Measurements from ENCODE around the gene ANAPC2. TPM values are rescaled to one million over a fixed set of nuclear protein-coding genes. Genes with fewer than 3 reads are reported as not detected.

The ANAPC2 gene
- total RNA-seq, 4 donors from 2014 or later: 18.7 to 28.7 (median 25.1) TPM

GRCh38 chr9:137229903-137230704 is 41.7 kb upstream of the ANAPC2 start:
- no peak overlapping the region for H3K4me3 ChIP-seq
- 57% methylated on average over 13 of the region's 31 CpGs for WGBS
- no peaks in the 10 kb centered on the region for H3K9me3 ChIP-seq
- H3K36me3 ChIP-seq: no peaks in the 10 kb centered on the region
- peaks cover 0 to 19% (median 11%) of the 10 kb centered on the region in 4 donors for H3K4me1 ChIP-seq
- no peak for TF ChIP-seq POLR2A (IDR thresholded peaks at IDR 0.05; ENCODE audit: low read depth)
- TF ChIP-seq, protein P1, sequence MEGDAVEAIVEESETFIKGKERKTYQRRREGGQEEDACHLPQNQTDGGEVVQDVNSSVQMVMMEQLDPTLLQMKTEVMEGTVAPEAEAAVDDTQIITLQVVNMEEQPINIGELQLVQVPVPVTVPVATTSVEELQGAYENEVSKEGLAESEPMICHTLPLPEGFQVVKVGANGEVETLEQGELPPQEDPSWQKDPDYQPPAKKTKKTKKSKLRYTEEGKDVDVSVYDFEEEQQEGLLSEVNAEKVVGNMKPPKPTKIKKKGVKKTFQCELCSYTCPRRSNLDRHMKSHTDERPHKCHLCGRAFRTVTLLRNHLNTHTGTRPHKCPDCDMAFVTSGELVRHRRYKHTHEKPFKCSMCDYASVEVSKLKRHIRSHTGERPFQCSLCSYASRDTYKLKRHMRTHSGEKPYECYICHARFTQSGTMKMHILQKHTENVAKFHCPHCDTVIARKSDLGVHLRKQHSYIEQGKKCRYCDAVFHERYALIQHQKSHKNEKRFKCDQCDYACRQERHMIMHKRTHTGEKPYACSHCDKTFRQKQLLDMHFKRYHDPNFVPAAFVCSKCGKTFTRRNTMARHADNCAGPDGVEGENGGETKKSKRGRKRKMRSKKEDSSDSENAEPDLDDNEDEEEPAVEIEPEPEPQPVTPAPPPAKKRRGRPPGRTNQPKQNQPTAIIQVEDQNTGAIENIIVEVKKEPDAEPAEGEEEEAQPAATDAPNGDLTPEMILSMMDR (IDR thresholded peaks at IDR 0.05): no peak
- no peak for DNase-seq (ENCODE audit: extremely low spot score)
- no peak overlapping the region for H3K27ac ChIP-seq (replicated peaks in 1 of 4)
- H3K27me3 ChIP-seq: peaks cover 0 to 87% (median 48%) of the 10 kb centered on the region in 4 donors
- intact Hi-C loops (cut with DNase I): no loop called here

- Histone ChIP-seq H3K36me3 (no peaks in the 10 kb centered on the region), H3K4me1 (peaks cover 2 to 19% (median 13%) of the 10 kb centered on the region in 4 donors), H3K4me3 (no peak overlapping the region), H3K27me3 (peaks cover 0 to 78% (median 44%) of the 10 kb centered on the region in 4 donors), H3K27ac (replicated peaks in 1 of 4) (no peak overlapping the region), H3K9me3 (no peaks in the 10 kb centered on the region)
- WGBS: 64% methylated on average over 25 of the region's 27 CpGs
- intact Hi-C loops (cut with DNase I): no loop called here
- TF ChIP-seq, protein P1 (IDR thresholded peaks at IDR 0.05): no peak
- TF ChIP-seq POLR2A (IDR thresholded peaks at IDR 0.05; ENCODE audit: low read depth): no peak
- TF ChIP-seq POLR2AphosphoS5 (IDR thresholded peaks at IDR 0.05): no peak
- TF ChIP-seq EP300 (IDR thresholded peaks at IDR 0.05): no peak
- no peak for DNase-seq (ENCODE audit: extremely low spot score)
Measured at GRCh38 chr9:137228968-137229896, 40.9 kb upstream of the ANAPC2 start.

DNA sequence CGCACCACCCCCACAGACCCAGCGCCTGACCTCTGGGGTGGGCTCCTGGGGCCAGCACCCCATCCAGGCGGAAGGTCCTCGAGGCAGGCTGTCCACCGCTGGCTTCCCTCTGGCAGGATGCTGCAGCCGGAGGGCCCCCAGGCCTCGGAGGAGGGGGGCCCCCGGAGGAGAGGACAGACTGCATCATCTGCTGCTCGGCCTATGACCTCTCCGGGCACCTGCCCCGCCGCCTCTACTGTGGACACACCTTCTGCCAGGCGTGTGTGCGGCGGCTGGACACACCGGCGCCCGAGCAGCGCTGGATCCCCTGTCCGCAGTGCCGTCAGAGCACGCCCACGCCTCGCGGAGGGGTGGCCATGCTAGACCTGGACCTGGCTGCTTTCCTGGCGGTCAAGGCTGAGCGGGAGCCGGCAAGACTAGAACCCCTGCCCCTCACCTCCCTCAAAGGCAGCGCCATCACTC is 40.2 kb upstream of the ANAPC2 start:
- H3K9me3 ChIP-seq: no peaks in the 10 kb centered on the region
- no peaks in the 10 kb centered on the region for H3K36me3 ChIP-seq
- 58% methylated on average over 8 of the region's 29 CpGs for WGBS
- H3K27me3 ChIP-seq: peaks cover 0 to 71% (median 44%) of the 10 kb centered on the region in 4 donors
- no peak for DNase-seq (ENCODE audit: extremely low spot score)
- H3K4me1 ChIP-seq: peaks cover 7 to 21% (median 18%) of the 10 kb centered on the region in 4 donors
- no peak overlapping the region for H3K4me3 ChIP-seq
- no peak overlapping the region for H3K27ac ChIP-seq (replicated peaks in 1 of 4)
- intact Hi-C loops (cut with DNase I): no loop called here
- TF ChIP-seq, protein P1 (IDR thresholded peaks at IDR 0.05): no peak
- no peak for TF ChIP-seq POLR2A (IDR thresholded peaks at IDR 0.05; ENCODE audit: low read depth)
- TF ChIP-seq POLR2AphosphoS5 (IDR thresholded peaks at IDR 0.05): no peak
- no peak for TF ChIP-seq EP300 (IDR thresholded peaks at IDR 0.05)

GRCh38 chr9:137227853-137228505 is 39.6 kb upstream of the ANAPC2 start:
- Histone ChIP-seq H3K9me3 (no peaks in the 10 kb centered on the region), H3K4me3 (no peak overlapping the region), H3K4me1 (peaks cover 8 to 22% (median 19%) of the 10 kb centered on the region in 4 donors), H3K27ac (replicated peaks in 1 of 4) (no peak overlapping the region), H3K27me3 (peaks cover 0 to 65% (median 44%) of the 10 kb centered on the region in 4 donors), H3K36me3 (no peaks in the 10 kb centered on the region)
- no peak for DNase-seq (ENCODE audit: extremely low spot score)
- WGBS: 13% methylated on average over 4 of the region's 18 CpGs
- TF ChIP-seq POLR2AphosphoS5 (IDR thresholded peaks at IDR 0.05) (no peak), EP300 (IDR thresholded peaks at IDR 0.05) (no peak), POLR2A (IDR thresholded peaks at IDR 0.05; ENCODE audit: low read depth) (no peak)
- TF ChIP-seq, protein P1 (IDR thresholded peaks at IDR 0.05): no peak
- intact Hi-C loops (cut with DNase I): loop anchor here (2.0 kb wide), 1 partner anchor 109 kb away; no protein-coding TSS in a partner anchor

Measured in esophagus muscularis mucosa (tissue), 4 donors.